Measurements from ENCODE around the gene PRPF40A. TPM values are rescaled to one million over a fixed set of nuclear protein-coding genes. Genes with fewer than 3 reads are reported as not detected.

PRPF40A gene
- polyA plus RNA-seq, 4 donors = 26.4 to 88.1 (median 43.5) TPM

DNA sequence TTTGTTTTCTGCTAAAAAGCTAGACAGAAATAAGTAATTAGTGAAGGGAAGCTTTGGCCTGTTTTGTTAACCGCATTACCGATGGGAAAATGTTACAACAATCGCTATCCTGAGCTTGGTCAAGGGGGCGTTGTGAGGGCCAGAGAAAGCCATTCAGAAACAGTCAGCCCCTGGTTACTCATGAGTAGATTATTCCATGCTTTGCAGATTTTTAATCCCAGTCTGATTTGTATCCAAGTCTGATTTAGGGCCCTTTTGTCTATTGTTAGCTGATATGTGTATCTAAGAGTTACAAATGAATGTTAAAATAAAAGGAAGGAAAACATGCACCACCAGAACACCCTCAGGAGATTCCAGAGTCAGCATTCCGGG lies 99.1 kb downstream of the PRPF40A start:
- Histone ChIP-seq H3K36me3 (ENCODE audit: control insufficient read depth in 3 of 3, insufficient read depth in 2 of 3, low read depth in 1 of 3, low read length in 3 of 3) (peaks cover 0 to 16% (median 2%) of the 10 kb centered on the region in 3 donors), H3K4me1 (ENCODE audit: control insufficient read depth in 3 of 3, insufficient read depth in 2 of 3, low read depth in 1 of 3, low read length in 2 of 3) (no peaks in the 10 kb centered on the region), H3K27me3 (ENCODE audit: control insufficient read depth in 3 of 3, insufficient read depth in 3 of 3, low read length in 3 of 3) (no peaks in the 10 kb centered on the region), H3K9me3 (ENCODE audit: control insufficient read depth in 2 of 2, insufficient read depth in 1 of 2, low read depth in 1 of 2, low read length in 1 of 2) (no peaks in the 10 kb centered on the region), H3K4me3 (ENCODE audit: low read depth in 1 of 3, low read length in 3 of 3) (no peak overlapping the region), H3K27ac (ENCODE audit: low read depth in 1 of 3, low read length in 2 of 3) (no peak overlapping the region)
- FAIRE-seq = no peak
- WGBS, 3 donors = 88 to 92% (median 90%) methylated on average over 5 of the region's 5 CpGs
- no peak for DNase-seq

DNA sequence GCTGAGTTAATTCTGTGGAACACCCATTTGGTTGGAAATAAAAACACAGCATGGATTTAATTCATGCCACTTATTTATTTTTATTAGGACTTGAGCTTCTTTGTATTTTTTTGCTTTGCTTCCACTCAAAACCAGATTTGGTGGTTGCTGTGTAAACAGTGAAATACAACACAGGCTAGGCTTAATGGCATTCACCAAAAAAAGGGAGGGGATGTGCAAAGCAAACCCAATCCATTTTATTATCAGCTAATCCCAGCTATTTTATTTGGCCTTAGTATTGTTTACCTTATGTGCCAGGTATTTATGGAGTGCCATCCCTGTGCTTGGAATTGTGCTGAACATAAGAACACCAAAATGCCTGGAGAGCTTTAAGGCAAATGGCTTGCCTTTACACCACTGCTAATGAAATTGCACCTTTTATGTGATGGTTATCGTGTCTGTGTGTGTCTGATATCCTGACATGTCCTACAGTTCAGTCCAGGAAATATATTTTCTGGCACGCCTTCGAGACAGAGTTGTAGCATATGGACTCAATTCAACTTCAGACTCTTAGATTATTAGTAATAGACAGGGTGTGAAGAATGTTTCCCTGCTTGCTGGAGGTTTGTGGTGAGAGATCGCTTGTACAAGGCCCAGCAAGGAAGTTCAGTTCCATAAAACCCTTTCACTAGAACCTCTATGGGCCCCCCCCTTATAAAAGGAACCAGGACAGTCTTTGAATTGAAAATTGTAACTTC lies 99.6 kb downstream of the PRPF40A start:
- no peak overlapping the region for H3K27ac ChIP-seq (ENCODE audit: low read depth in 1 of 3, low read length in 2 of 3)
- no peaks in the 10 kb centered on the region for H3K27me3 ChIP-seq (ENCODE audit: control insufficient read depth in 3 of 3, insufficient read depth in 3 of 3, low read length in 3 of 3)
- no peak overlapping the region for H3K4me3 ChIP-seq (ENCODE audit: low read depth in 1 of 3, low read length in 3 of 3)
- FAIRE-seq = no peak
- no peak for DNase-seq
- no peaks in the 10 kb centered on the region for H3K4me1 ChIP-seq (ENCODE audit: control insufficient read depth in 3 of 3, insufficient read depth in 2 of 3, low read depth in 1 of 3, low read length in 2 of 3)
- peaks cover 0 to 13% (median 2%) of the 10 kb centered on the region in 3 donors for H3K36me3 ChIP-seq (ENCODE audit: control insufficient read depth in 3 of 3, insufficient read depth in 2 of 3, low read depth in 1 of 3, low read length in 3 of 3)
- WGBS, 3 donors = 88 to 92% (median 89%) methylated on average over 4 of the region's 4 CpGs
- no peaks in the 10 kb centered on the region for H3K9me3 ChIP-seq (ENCODE audit: control insufficient read depth in 2 of 2, insufficient read depth in 1 of 2, low read depth in 1 of 2, low read length in 1 of 2)

DNA sequence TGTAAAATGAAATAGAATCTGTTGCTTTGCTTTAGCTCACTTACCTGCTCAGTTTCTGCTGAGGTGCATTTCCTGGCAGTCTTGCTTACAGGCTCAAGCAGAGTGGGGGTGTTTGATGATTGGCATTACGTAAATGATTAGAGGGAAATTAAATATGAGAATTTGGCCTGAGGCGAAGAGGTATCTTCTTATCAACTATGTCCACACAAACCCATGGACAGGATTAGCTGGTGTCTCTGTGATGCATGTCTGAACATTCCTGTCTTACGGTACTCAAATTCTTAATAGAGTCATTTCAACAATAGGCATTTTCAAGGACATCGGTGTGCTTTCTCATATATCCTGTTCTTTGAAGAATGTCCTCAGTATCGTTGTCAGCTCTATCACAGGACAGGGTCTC lies 102.1 kb downstream of the PRPF40A start:
- Histone ChIP-seq H3K4me1 (ENCODE audit: control insufficient read depth in 3 of 3, insufficient read depth in 2 of 3, low read depth in 1 of 3, low read length in 2 of 3) (peaks cover 0 to 7% (median 2%) of the 10 kb centered on the region in 3 donors), H3K27me3 (ENCODE audit: control insufficient read depth in 3 of 3, insufficient read depth in 3 of 3, low read length in 3 of 3) (no peaks in the 10 kb centered on the region), H3K9me3 (ENCODE audit: control insufficient read depth in 2 of 2, insufficient read depth in 1 of 2, low read depth in 1 of 2, low read length in 1 of 2) (no peaks in the 10 kb centered on the region), H3K27ac (ENCODE audit: low read depth in 1 of 3, low read length in 2 of 3) (no peak overlapping the region), H3K4me3 (ENCODE audit: low read depth in 1 of 3, low read length in 3 of 3) (no peak overlapping the region), H3K36me3 (ENCODE audit: control insufficient read depth in 3 of 3, insufficient read depth in 2 of 3, low read depth in 1 of 3, low read length in 3 of 3) (peaks cover 0 to 7% (median 2%) of the 10 kb centered on the region in 3 donors)
- DNase-seq (no peak), FAIRE-seq (no peak)
- WGBS, 3 donors = 89 to 92% (median 90%) methylated on average over 5 of the region's 5 CpGs

DNA sequence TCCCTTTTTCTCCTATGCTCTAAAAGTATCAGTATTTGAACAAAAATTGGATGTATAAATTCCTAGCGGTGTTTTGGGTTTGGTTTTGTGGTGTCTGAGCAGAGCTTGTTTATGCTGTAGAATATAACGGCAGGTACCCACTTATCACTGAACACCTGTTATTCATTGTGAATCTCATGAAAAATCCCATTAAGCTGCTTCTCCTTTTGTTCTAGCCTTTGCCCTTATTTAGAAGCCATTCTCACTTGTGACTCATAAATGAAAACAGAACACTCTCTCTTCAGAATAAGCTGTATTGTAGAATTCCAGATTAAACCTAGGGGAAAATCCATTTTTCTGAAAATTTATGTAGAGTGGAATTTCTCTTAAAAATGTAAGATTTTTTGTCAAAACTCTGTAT lies 104.0 kb downstream of the PRPF40A start:
- FAIRE-seq (no peak), DNase-seq (no peak)
- WGBS, 3 donors = 72 to 79% (median 77%) methylated on average over 2 of the region's 2 CpGs
- Histone ChIP-seq H3K36me3 (ENCODE audit: control insufficient read depth in 3 of 3, insufficient read depth in 2 of 3, low read depth in 1 of 3, low read length in 3 of 3) (peaks cover 0 to 6% (median 0%) of the 10 kb centered on the region in 3 donors), H3K27me3 (ENCODE audit: control insufficient read depth in 3 of 3, insufficient read depth in 3 of 3, low read length in 3 of 3) (no peaks in the 10 kb centered on the region), H3K9me3 (ENCODE audit: control insufficient read depth in 2 of 2, insufficient read depth in 1 of 2, low read depth in 1 of 2, low read length in 1 of 2) (no peaks in the 10 kb centered on the region), H3K4me3 (ENCODE audit: low read depth in 1 of 3, low read length in 3 of 3) (no peak overlapping the region), H3K27ac (ENCODE audit: low read depth in 1 of 3, low read length in 2 of 3) (no peak overlapping the region), H3K4me1 (ENCODE audit: control insufficient read depth in 3 of 3, insufficient read depth in 2 of 3, low read depth in 1 of 3, low read length in 2 of 3) (peaks cover 0 to 7% (median 2%) of the 10 kb centered on the region in 3 donors)

DNA sequence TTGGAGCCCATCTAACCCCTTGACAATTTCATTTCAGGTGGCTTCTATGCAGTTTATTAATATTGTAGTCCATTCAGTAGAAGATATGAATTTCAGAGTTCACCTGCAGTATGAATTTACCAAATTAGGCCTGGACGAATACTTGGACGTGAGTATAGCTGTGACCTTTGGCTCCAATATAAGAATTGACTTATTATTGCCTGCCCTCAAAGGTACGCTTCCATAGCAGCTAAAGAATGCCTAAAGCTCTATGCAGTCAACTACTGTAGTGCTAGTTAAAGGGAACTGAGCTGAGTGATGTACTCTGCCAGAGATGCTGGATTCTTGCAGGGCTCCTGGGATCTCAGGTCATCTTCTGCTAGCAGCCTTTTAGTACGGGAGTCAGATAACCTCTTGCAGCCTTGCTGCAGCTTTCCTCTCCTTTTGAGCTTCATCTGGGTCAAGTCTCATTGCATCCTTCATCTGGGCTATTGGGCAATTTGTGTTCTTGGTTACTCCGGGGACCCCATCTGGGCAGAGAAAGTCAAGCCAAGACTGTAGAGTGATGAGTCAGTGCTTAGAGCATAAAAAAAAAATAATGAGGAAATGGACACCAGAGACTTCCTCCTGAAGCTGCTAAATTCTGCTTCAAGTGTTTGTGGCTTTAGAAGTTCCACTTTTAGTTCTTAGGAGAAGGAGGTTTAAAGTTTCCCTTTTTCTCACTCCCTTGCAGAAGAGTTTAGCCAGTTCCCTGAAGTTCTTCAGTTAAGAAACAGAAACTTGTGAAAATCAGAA lies 105.6 kb downstream of the PRPF40A start:
- Histone ChIP-seq H3K4me1 (ENCODE audit: control insufficient read depth in 3 of 3, insufficient read depth in 2 of 3, low read depth in 1 of 3, low read length in 2 of 3) (peaks cover 0 to 7% (median 2%) of the 10 kb centered on the region in 3 donors), H3K9me3 (ENCODE audit: control insufficient read depth in 2 of 2, insufficient read depth in 1 of 2, low read depth in 1 of 2, low read length in 1 of 2) (no peaks in the 10 kb centered on the region), H3K36me3 (ENCODE audit: control insufficient read depth in 3 of 3, insufficient read depth in 2 of 3, low read depth in 1 of 3, low read length in 3 of 3) (peaks cover 0 to 6% (median 0%) of the 10 kb centered on the region in 3 donors), H3K27ac (ENCODE audit: low read depth in 1 of 3, low read length in 2 of 3) (peak overlapping the region in 1 of 3 donors; percentile 33), H3K27me3 (ENCODE audit: control insufficient read depth in 3 of 3, insufficient read depth in 3 of 3, low read length in 3 of 3) (no peaks in the 10 kb centered on the region), H3K4me3 (ENCODE audit: low read depth in 1 of 3, low read length in 3 of 3) (no peak overlapping the region)
- WGBS, 3 donors = 35 to 45% (median 43%) methylated on average over 5 of the region's 5 CpGs
- no peak for FAIRE-seq
- DNase-seq = peak; percentile 20 to 53

DNA sequence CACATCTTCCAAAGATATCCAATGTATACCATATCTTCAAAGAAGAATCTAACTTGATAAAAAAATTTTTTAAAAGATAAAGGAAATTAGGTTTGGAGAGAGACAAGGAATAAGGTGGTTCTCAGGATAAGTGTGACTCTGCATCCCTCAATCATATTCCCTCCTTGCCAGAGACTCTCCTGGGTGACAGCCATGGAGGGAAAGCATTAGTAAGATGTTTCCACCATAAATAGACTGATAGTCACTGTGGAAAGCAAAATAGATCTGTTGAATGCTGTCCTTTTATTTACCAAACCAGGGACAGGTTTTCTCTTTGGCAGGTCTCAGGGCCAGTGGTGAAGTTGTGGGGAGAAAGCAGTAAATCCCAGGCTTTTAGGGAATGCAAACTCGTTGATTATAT lies 107.6 kb downstream of the PRPF40A start:
- H3K36me3 ChIP-seq (ENCODE audit: control insufficient read depth in 3 of 3, insufficient read depth in 2 of 3, low read depth in 1 of 3, low read length in 3 of 3) = peaks cover 0 to 12% (median 0%) of the 10 kb centered on the region in 3 donors
- H3K9me3 ChIP-seq (ENCODE audit: control insufficient read depth in 2 of 2, insufficient read depth in 1 of 2, low read depth in 1 of 2, low read length in 1 of 2) = no peaks in the 10 kb centered on the region
- H3K27me3 ChIP-seq (ENCODE audit: control insufficient read depth in 3 of 3, insufficient read depth in 3 of 3, low read length in 3 of 3) = no peaks in the 10 kb centered on the region
- peaks cover 0 to 7% (median 2%) of the 10 kb centered on the region in 3 donors for H3K4me1 ChIP-seq (ENCODE audit: control insufficient read depth in 3 of 3, insufficient read depth in 2 of 3, low read depth in 1 of 3, low read length in 2 of 3)
- FAIRE-seq (no peak), DNase-seq (no peak)
- WGBS, 3 donors = 25 to 88% (median 82%) methylated on average over 1 of the region's 1 CpG
- no peak overlapping the region for H3K4me3 ChIP-seq (ENCODE audit: low read depth in 1 of 3, low read length in 3 of 3)
- no peak overlapping the region for H3K27ac ChIP-seq (ENCODE audit: low read depth in 1 of 3, low read length in 2 of 3)

DNA sequence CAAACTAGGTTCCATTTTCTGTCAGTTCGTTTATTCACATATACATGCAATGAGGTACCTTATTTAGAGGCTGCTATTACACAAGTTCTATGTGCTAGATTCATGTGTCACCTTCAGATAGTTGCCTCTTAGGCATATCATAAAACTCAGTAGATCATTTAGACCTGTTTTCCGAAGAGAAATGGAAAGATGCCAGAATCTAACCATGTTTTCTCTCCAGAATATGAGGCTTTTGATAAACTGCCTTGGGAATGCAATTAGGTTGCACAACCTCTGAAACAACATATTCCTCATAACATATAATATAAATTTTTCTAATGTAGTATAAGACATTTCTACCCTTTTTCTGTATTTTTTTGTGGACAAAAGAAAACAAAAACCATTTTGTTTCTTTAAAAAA lies 108.1 kb downstream of the PRPF40A start:
- DNase-seq (no peak), FAIRE-seq (no peak)
- no peak overlapping the region for H3K27ac ChIP-seq (ENCODE audit: low read depth in 1 of 3, low read length in 2 of 3)
- peaks cover 0 to 12% (median 0%) of the 10 kb centered on the region in 3 donors for H3K36me3 ChIP-seq (ENCODE audit: control insufficient read depth in 3 of 3, insufficient read depth in 2 of 3, low read depth in 1 of 3, low read length in 3 of 3)
- no peaks in the 10 kb centered on the region for H3K27me3 ChIP-seq (ENCODE audit: control insufficient read depth in 3 of 3, insufficient read depth in 3 of 3, low read length in 3 of 3)
- peaks cover 0 to 7% (median 2%) of the 10 kb centered on the region in 3 donors for H3K4me1 ChIP-seq (ENCODE audit: control insufficient read depth in 3 of 3, insufficient read depth in 2 of 3, low read depth in 1 of 3, low read length in 2 of 3)
- no peak overlapping the region for H3K4me3 ChIP-seq (ENCODE audit: low read depth in 1 of 3, low read length in 3 of 3)
- 54 to 79% (median 61%) methylated on average over 2 of the region's 2 CpGs for WGBS, 3 donors
- no peaks in the 10 kb centered on the region for H3K9me3 ChIP-seq (ENCODE audit: control insufficient read depth in 2 of 2, insufficient read depth in 1 of 2, low read depth in 1 of 2, low read length in 1 of 2)

DNA sequence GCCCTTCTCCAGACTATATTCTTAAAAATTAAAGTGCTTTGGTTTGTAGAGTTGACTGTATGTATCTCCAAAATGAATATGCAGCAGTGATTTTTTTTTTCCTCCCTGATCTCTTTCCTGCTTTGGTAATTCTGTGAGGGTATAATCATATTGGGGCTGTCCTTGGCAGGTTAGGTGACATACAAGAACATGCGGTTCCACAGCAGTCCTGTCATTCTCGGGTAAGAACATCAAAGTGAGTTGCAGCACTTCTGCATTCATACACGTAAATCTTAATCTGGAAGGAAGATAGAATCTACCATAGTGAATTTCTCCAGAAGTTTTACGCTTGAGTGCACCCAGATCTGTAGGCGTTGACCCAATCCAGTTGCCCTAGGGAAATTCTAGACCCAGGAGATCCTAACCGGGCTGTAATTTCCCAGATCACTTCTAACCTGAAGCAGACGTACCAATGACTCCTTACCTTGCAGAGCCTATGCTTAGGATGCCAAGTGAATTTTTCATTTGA lies 109.4 kb downstream of the PRPF40A start:
- H3K4me1 ChIP-seq (ENCODE audit: control insufficient read depth in 3 of 3, insufficient read depth in 2 of 3, low read depth in 1 of 3, low read length in 2 of 3) = peaks cover 0 to 7% (median 2%) of the 10 kb centered on the region in 3 donors
- H3K4me3 ChIP-seq (ENCODE audit: low read depth in 1 of 3, low read length in 3 of 3) = no peak overlapping the region
- peaks cover 0 to 12% (median 0%) of the 10 kb centered on the region in 3 donors for H3K36me3 ChIP-seq (ENCODE audit: control insufficient read depth in 3 of 3, insufficient read depth in 2 of 3, low read depth in 1 of 3, low read length in 3 of 3)
- DNase-seq = no peak
- H3K27ac ChIP-seq (ENCODE audit: low read depth in 1 of 3, low read length in 2 of 3) = no peak overlapping the region
- no peaks in the 10 kb centered on the region for H3K9me3 ChIP-seq (ENCODE audit: control insufficient read depth in 2 of 2, insufficient read depth in 1 of 2, low read depth in 1 of 2, low read length in 1 of 2)
- WGBS, 3 donors = 91% methylated on average over 7 of the region's 7 CpGs
- no peaks in the 10 kb centered on the region for H3K27me3 ChIP-seq (ENCODE audit: control insufficient read depth in 3 of 3, insufficient read depth in 3 of 3, low read length in 3 of 3)
- no peak for FAIRE-seq

Measured in small intestine (tissue), 7 donors.